Esophagus squamous epithelium (tissue), 5 donors: ENCODE data around the gene WWC1. TPM values are rescaled to one million over a fixed set of nuclear protein-coding genes. Genes with fewer than 3 reads are reported as not detected.

ENCODE experiments used
- DNase-seq: peaks from one replicate; lab custom pipeline; 2025; lab: John Stamatoyannopoulos, UW
- H3K27ac ChIP-seq, 4 donors: fragments of 200-600 bp; sonication (generic); one replicate each; pipeline ENCODE4 v1.5.1; 2016 to 2019; ENCODE audit warnings: mild to moderate bottlenecking in 1 of 4
- H3K27me3 ChIP-seq, 4 donors: fragments of 200-600 bp; sonication (generic); 1 replicate in 3 of 4; 2 replicates in 1 of 4; pipeline versions ENCODE4 v1.5.1 to v1.6.0; 2017 to 2021; ENCODE audit warnings: antibody characterized with exemption in 1 of 4
- H3K36me3 ChIP-seq, 3 donors: fragments of 200-600 bp; sonication (generic); one replicate each; pipeline ENCODE4 v1.5.1; 2016 to 2019
- H3K4me1 ChIP-seq, 3 donors: fragments of 200-600 bp; sonication (generic); one replicate each; pipeline ENCODE4 v1.5.1; 2017 to 2019
- H3K4me3 ChIP-seq, 4 donors: fragments of 200-600 bp; sonication (generic); 1 replicate in 3 of 4; 2 replicates in 1 of 4; pipeline ENCODE4 v1.5.1; 2016 to 2019; ENCODE audit warnings: mild to moderate bottlenecking in 2 of 4, moderate library complexity in 1 of 4
- H3K9me3 ChIP-seq, 3 donors: fragments of 200-600 bp; sonication (generic); one replicate each; pipeline ENCODE4 v1.5.1; 2016 to 2019
- CTCF ChIP-seq, 6 experiments: fragments of 450-650 bp in 4 of 6; fragments of 200-600 bp in 2 of 6; sonication (generic) in 2 of 6; IDR thresholded peaks; one replicate each; pipeline ENCODE4 v1.5.1; 2016 to 2019; ENCODE audit warnings: antibody characterized with exemption in 6 of 6, mild to moderate bottlenecking in 4 of 6, moderate library complexity in 4 of 6
- POLR2A ChIP-seq, 4 donors: fragments of 450-650 bp; IDR thresholded peaks; one replicate each; pipeline ENCODE4 v1.6.1; 2017; ENCODE audit warnings: antibody characterized with exemption in 4 of 4, mild to moderate bottlenecking in 4 of 4, moderate library complexity in 3 of 4
- WGBS, 2 donors: methylation state at CpG; one replicate each; pipeline ENCODE4 v1.1.5; 2018; 5-methylcytosine and 5-hydroxymethylcytosine counted together
- intact Hi-C: fragments of 100-400 bp; cut with DNase I; formaldehyde crosslinking; loops from one replicate; pipeline ENCODE4 v1.15.0; 2022
- total RNA-seq, 4 donors: library from RNA; depleted of rRNA; stranded (reverse); fragments of >200 nt; gene quantifications; one replicate each; pipeline ENCODE4 v1.1.0, GENCODE V29; 2016
- donor health status: DM: yes; HTN: yes; CAD: no.

The WWC1 gene
- total RNA-seq, 4 donors from 2014 or later = 14.4 to 25.0 (median 16.1) TPM

GRCh38 chr5:168328814-168329213 lies 37.4 kb downstream of the WWC1 start:
- no peak overlapping the region for H3K27ac ChIP-seq
- peaks cover 0 to 3% (median 0%) of the 10 kb centered on the region in 4 donors for H3K27me3 ChIP-seq
- peaks cover 3 to 49% (median 5%) of the 10 kb centered on the region in 3 donors for H3K4me1 ChIP-seq
- H3K4me3 ChIP-seq = no peak overlapping the region
- intact Hi-C loops = no loop called here
- no peaks in the 10 kb centered on the region for H3K9me3 ChIP-seq
- TF ChIP-seq POLR2A (IDR thresholded peaks at IDR 0.05) (no peak), CTCF (IDR thresholded peaks at IDR 0.05) (no peak)
- 35 to 41% methylated on average over 4 to 5 of the region's 6 CpGs for WGBS, 2 donors
- DNase-seq = no peak
- H3K36me3 ChIP-seq = no peaks in the 10 kb centered on the region

DNA sequence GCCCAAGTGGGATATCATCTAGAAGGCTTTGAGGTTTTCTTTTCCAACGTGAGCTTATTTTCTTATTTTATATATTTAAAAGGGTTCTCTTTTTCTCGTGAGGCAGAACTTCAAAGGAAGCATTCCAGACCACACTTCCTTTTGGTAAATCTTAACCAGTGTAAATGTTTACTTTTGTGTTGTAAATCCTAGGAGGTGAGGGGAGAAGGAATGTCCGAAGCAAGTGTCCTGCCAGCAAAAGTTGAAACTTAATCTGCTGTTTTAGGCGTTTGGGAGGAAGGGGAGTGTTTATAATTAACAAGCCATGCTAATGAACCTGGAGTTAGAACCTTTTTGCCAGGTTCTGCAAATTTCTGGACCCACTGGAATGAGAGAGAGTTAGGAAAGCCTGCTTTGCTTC lies 37.9 kb downstream of the WWC1 start:
- no peak for TF ChIP-seq POLR2A (IDR thresholded peaks at IDR 0.05)
- no peak for TF ChIP-seq CTCF (IDR thresholded peaks at IDR 0.05)
- no peaks in the 10 kb centered on the region for H3K36me3 ChIP-seq
- no peaks in the 10 kb centered on the region for H3K9me3 ChIP-seq
- H3K27ac ChIP-seq = no peak overlapping the region
- H3K4me3 ChIP-seq = no peak overlapping the region
- H3K4me1 ChIP-seq = peaks cover 3 to 44% (median 5%) of the 10 kb centered on the region in 3 donors
- H3K27me3 ChIP-seq = peaks cover 0 to 3% (median 0%) of the 10 kb centered on the region in 4 donors
- DNase-seq = no peak
- intact Hi-C loops = no loop called here
- 14 to 26% methylated on average over 4 of the region's 4 CpGs for WGBS, 2 donors

GRCh38 chr5:168332042-168332441 lies 40.6 kb downstream of the WWC1 start:
- no peak overlapping the region for H3K27ac ChIP-seq
- intact Hi-C loops = no loop called here

GRCh38 chr5:168334280-168334679 lies 42.8 kb downstream of the WWC1 start:
- TF ChIP-seq POLR2A (IDR thresholded peaks at IDR 0.05) = no peak
- no peak for TF ChIP-seq CTCF (IDR thresholded peaks at IDR 0.05)
- Histone ChIP-seq H3K27me3 (peaks cover 0 to 3% (median 0%) of the 10 kb centered on the region in 4 donors), H3K9me3 (no peaks in the 10 kb centered on the region), H3K36me3 (no peaks in the 10 kb centered on the region), H3K27ac (no peak overlapping the region), H3K4me3 (no peak overlapping the region), H3K4me1 (peaks cover 0 to 6% (median 0%) of the 10 kb centered on the region in 3 donors)
- 49 to 83% methylated on average over 3 of the region's 3 CpGs for WGBS, 2 donors
- DNase-seq = no peak
- intact Hi-C loops = no loop called here

More at GRCh38 chr5:168332042-168332441, 40.6 kb downstream of the WWC1 start:
- Histone ChIP-seq H3K4me3 (no peak overlapping the region), H3K36me3 (no peaks in the 10 kb centered on the region), H3K4me1 (peaks cover 0 to 26% (median 5%) of the 10 kb centered on the region in 3 donors), H3K27me3 (peaks cover 0 to 3% (median 0%) of the 10 kb centered on the region in 4 donors), H3K9me3 (no peaks in the 10 kb centered on the region)
- no peak for DNase-seq
- TF ChIP-seq POLR2A (IDR thresholded peaks at IDR 0.05) = no peak
- no peak for TF ChIP-seq CTCF (IDR thresholded peaks at IDR 0.05)

DNA sequence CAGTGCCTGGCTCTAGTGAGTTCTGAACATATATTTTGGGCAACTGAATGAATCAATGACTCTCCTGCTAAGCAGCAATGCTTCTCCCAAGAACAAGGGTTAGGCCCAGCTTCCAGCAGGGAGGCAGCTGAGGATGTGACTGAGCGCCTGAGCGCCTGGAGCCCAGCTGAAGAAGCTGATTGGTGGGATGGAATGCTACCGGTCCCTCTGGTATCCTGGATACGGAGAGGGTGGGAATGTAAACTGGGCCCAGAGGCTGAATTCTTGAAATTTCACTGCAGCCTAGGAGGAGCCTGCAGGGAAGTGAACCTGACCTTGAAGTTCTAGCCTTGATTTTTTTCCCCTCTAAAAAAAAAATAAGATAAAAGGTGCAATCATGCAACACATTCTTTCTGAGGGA lies 43.2 kb downstream of the WWC1 start:
- H3K27me3 ChIP-seq = peaks cover 0 to 3% (median 0%) of the 10 kb centered on the region in 4 donors
- H3K4me1 ChIP-seq = peaks cover 0 to 2% (median 0%) of the 10 kb centered on the region in 3 donors
- TF ChIP-seq CTCF (IDR thresholded peaks at IDR 0.05) (no peak), POLR2A (IDR thresholded peaks at IDR 0.05) (no peak)
- H3K27ac ChIP-seq = no peak overlapping the region
- no peak for DNase-seq
- H3K4me3 ChIP-seq = no peak overlapping the region
- no peaks in the 10 kb centered on the region for H3K36me3 ChIP-seq
- H3K9me3 ChIP-seq = no peaks in the 10 kb centered on the region
- intact Hi-C loops = no loop called here
- WGBS, 2 donors = 70 to 91% methylated on average over 4 of the region's 4 CpGs
